Rectal smooth muscle tissue (tissue), 1 donor: Measurements from ENCODE around the gene GBF1.

Source experiments
- H3K27ac ChIP-seq: one replicate; pipeline ENCODE4 v1.7.0; 2013; ENCODE audit warnings: low read depth, low read length, inconsistent platforms
- H3K27me3 ChIP-seq: one replicate; pipeline ENCODE4 v1.7.0; 2013; ENCODE audit warnings: low read length; ENCODE audit not compliant: control insufficient read depth, insufficient read depth
- H3K36me3 ChIP-seq: one replicate; pipeline ENCODE4 v1.7.0; 2013; ENCODE audit warnings: low read length; ENCODE audit not compliant: control insufficient read depth, insufficient read depth
- H3K4me1 ChIP-seq: one replicate; pipeline ENCODE4 v1.7.0; 2013; ENCODE audit warnings: low read length; ENCODE audit not compliant: control insufficient read depth, insufficient read depth
- H3K4me3 ChIP-seq: one replicate; pipeline ENCODE4 v1.7.0; 2013; ENCODE audit warnings: low read length
- H3K9ac ChIP-seq: one replicate; pipeline ENCODE4 v1.7.0; 2013; ENCODE audit warnings: low read length

Gene GBF1

DNA sequence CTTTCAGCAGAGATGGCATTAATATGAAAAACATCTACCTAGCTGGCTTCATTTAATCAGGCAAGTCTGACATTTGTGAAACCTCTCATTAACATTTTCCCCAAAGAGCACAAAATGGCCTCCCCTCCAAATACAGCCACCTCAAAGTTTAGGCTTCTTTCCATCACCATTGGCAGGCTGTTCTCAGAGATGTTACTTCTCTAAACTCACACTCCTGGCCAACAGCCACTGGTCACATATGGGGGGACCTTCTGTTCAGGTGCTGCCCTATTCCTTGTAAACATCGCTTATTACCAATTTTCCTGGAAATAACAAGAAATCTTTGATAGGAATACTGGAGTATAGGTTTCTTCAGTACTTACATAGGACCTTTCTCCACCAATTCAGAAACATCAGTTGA, 69.5 kb downstream of the GBF1 start:
- H3K4me1 ChIP-seq: peaks cover 12% of the 10 kb centered on the region
- H3K27me3 ChIP-seq: no peaks in the 10 kb centered on the region
- H3K27ac ChIP-seq: no peak overlapping the region
- no peak overlapping the region for H3K4me3 ChIP-seq
- no peak overlapping the region for H3K9ac ChIP-seq
- H3K36me3 ChIP-seq: no peaks in the 10 kb centered on the region

DNA sequence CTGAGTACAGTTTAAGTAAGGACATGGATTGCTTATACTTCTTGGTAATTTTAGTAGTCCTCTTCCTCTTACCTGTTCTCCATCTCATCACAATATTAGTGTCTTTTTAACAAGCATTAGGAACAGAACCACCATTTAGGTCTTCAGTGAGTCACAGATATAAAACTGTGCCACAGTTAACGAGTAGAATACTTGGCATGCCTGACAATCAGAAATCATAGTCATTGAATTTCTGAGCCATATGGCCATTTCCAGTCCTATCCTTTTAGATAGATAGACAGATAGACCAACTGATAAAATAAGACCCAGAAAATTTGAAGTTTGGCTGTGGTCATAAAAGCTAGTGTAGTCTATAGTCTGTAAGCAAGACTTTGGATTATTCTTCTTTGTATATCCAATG, 71.1 kb downstream of the GBF1 start:
- Histone ChIP-seq H3K4me1 (peaks cover 8% of the 10 kb centered on the region), H3K4me3 (no peak overlapping the region), H3K27me3 (no peaks in the 10 kb centered on the region), H3K27ac (no peak overlapping the region), H3K9ac (no peak overlapping the region), H3K36me3 (no peaks in the 10 kb centered on the region)

DNA sequence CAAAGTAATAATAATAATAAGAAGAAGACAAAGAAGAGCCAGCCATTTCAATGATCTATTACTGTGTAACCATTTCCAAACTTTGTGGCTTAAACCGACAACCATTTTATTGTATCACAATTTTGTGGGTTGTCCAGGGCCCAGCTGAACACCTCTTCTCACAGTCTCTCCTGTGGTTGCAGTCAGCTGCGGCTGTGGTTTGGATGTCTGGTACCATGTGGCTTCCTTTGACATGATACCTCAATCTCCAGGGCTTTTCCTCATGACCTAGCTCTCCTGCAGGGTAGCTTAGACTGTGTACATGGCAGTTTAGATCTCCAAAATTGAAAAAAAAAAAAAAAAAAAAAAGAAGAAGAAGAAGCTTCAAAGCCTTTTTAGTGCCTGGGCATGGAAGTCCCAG, 77.6 kb downstream of the GBF1 start:
- no peak overlapping the region for H3K4me3 ChIP-seq
- H3K9ac ChIP-seq: no peak overlapping the region
- no peaks in the 10 kb centered on the region for H3K27me3 ChIP-seq
- H3K27ac ChIP-seq: no peak overlapping the region
- peaks cover 5% of the 10 kb centered on the region for H3K4me1 ChIP-seq
- no peaks in the 10 kb centered on the region for H3K36me3 ChIP-seq

DNA sequence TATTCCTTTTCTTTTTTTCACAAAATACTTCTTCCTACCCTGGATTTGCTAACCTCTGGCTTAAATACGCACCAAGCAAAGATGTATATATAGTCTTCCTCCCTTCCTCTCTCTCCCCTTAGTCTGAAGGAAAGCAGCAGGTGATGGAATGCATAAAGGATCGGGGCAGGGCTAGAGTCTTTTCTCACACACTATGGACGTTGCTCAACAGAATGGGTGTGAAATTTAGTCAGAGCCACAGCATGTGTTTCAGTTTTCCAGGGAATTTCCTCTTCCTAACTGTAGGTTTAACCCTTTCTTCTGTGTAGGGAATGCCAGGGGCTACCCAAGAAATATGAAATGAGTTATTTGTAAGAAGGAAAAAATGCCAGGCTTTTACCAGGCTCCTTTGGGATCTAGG, 78.7 kb downstream of the GBF1 start:
- no peak overlapping the region for H3K9ac ChIP-seq
- peaks cover under 1% of the 10 kb centered on the region for H3K36me3 ChIP-seq
- H3K27me3 ChIP-seq: no peaks in the 10 kb centered on the region
- no peak overlapping the region for H3K4me3 ChIP-seq
- no peak overlapping the region for H3K27ac ChIP-seq
- H3K4me1 ChIP-seq: peaks cover 5% of the 10 kb centered on the region

DNA sequence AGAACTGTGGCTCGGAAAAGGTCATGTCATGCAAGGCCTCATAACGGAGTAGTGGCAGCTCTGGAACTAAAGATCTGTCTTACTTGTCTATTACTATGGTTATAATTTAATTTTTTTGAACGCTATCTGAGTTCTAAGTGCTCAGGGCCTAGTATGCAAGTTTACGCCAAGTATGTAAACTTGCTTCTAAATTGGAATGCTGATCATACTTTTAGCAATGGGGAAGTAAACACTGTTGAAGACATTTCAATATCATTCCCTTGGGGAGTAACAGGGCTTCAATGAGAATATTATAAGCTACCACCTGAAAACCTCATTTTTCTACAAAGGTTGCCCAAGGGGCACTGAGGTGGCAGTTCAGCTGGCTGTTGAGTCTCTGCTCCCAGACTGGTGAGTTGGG, 80.7 kb downstream of the GBF1 start:
- Histone ChIP-seq H3K36me3 (peaks cover 2% of the 10 kb centered on the region), H3K9ac (no peak overlapping the region), H3K4me1 (peaks cover 5% of the 10 kb centered on the region), H3K4me3 (no peak overlapping the region), H3K27ac (no peak overlapping the region), H3K27me3 (no peaks in the 10 kb centered on the region)

DNA sequence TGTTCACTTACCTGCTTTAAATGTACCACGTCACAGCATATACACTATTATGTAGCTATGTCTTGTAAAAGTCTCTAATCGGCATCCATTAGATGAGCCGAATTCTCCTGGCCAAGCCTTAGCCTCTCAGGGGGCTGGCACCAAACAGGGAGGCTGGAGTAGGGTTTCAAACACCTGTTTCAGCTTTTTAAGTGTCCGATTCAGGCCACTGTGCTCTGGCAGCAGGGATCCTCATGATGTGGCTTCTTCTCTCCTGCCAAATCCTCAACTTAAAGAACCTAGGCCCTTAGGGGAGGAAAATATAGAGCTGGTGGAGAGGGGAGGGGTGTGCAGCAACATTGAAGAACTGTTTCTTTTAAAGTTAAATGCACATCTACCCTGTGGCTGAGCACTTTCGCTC, 81.7 kb downstream of the GBF1 start:
- H3K4me3 ChIP-seq: no peak overlapping the region
- no peak overlapping the region for H3K27ac ChIP-seq
- no peaks in the 10 kb centered on the region for H3K27me3 ChIP-seq

DNA sequence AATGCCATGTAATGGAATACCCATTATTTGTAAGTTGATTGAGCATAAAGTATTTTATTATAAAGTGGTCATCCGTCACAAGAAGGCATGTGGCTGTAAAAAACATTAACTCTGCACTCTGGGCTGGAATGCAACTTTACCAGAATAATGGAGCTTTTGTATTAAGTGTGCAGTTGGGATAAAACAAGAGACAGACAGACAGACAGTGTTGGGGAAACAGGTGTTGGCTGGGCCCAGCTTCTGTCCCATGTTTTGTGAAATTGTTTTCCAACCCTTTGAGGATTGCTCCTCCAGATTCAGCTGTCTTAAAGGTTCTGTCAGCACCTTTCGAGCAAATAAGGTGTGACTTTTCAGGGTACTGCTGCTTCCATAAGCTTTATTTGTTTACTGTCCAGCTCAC, 82.3 kb downstream of the GBF1 start:
- Histone ChIP-seq H3K9ac (no peak overlapping the region), H3K27ac (no peak overlapping the region), H3K4me1 (peaks cover 5% of the 10 kb centered on the region)

More for the DNA sequence above, 81.7 kb downstream of the GBF1 start:
- Histone ChIP-seq H3K9ac (no peak overlapping the region), H3K36me3 (peaks cover 2% of the 10 kb centered on the region), H3K4me1 (peaks cover 5% of the 10 kb centered on the region)

DNA sequence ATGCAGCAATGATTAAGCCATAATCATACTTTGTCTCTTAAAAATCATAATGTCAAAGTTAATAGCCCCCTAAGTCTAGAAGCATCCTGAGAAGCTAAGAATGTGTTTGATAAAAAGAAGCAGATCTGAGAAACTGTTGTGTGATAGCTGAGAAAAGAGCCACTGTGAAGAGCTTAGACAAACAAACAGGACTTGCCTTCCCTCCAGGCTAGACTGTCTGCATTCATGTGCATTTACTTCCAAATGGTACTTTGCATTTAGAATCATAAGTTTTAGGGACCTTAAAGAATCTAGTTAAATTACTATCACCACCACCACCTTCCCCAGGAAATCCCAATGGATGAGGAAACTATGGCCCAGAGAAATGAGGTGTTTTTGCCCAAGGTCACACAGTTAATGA, 87.4 kb downstream of the GBF1 start:
- Histone ChIP-seq H3K27me3 (no peaks in the 10 kb centered on the region), H3K4me3 (no peak overlapping the region), H3K27ac (no peak overlapping the region), H3K9ac (no peak overlapping the region), H3K36me3 (peaks cover 2% of the 10 kb centered on the region), H3K4me1 (peaks cover 1% of the 10 kb centered on the region)

More for the DNA sequence above, 82.3 kb downstream of the GBF1 start:
- H3K27me3 ChIP-seq: no peaks in the 10 kb centered on the region
- no peak overlapping the region for H3K4me3 ChIP-seq
- peaks cover 2% of the 10 kb centered on the region for H3K36me3 ChIP-seq

DNA sequence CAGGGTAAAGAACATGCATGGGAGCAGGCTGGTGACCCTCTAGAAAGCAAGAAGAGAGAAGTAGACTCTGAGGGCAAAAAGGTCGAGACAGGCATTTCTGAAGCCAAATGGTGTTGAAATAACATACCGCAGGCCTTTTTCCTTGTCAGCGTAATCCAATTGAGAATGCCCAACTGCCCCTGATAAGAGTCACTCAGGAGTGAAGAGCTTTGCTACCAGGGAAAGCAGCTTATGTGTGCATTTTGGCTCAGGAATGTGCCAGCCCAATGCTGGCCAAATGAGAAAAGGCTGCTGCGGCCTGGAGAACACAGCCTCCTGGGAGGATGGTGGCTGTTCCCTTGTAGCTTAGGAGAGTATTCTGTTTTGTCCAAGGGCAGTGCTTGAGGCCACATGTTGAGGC, 88.8 kb downstream of the GBF1 start:
- H3K9ac ChIP-seq: no peak overlapping the region
- H3K27ac ChIP-seq: no peak overlapping the region
- no peak overlapping the region for H3K4me3 ChIP-seq
- H3K27me3 ChIP-seq: no peaks in the 10 kb centered on the region
- H3K4me1 ChIP-seq: no peaks in the 10 kb centered on the region
- peaks cover 1% of the 10 kb centered on the region for H3K36me3 ChIP-seq

DNA sequence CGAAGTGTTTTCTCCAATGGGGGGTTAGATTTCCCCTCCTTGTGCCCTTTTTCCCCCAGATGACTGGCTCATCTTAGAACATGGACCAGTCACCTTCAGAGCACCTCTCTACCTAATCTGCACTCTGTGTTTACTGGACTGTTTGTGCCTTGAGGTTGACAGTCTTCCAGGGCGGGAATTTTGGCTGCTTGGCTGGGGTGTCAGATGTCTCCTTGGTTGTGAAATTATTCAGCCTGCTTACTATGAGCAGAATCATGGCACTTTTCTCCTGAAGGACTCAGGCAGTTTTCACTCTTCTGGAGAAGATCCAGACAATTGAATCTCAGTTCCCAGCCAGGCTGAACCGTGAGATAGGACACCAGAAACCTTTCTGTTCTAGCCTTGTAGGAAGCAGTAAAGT, 89.9 kb downstream of the GBF1 start:
- no peaks in the 10 kb centered on the region for H3K36me3 ChIP-seq
- no peaks in the 10 kb centered on the region for H3K27me3 ChIP-seq
- no peak overlapping the region for H3K9ac ChIP-seq
- no peaks in the 10 kb centered on the region for H3K4me1 ChIP-seq
- H3K4me3 ChIP-seq: no peak overlapping the region
- no peak overlapping the region for H3K27ac ChIP-seq

DNA sequence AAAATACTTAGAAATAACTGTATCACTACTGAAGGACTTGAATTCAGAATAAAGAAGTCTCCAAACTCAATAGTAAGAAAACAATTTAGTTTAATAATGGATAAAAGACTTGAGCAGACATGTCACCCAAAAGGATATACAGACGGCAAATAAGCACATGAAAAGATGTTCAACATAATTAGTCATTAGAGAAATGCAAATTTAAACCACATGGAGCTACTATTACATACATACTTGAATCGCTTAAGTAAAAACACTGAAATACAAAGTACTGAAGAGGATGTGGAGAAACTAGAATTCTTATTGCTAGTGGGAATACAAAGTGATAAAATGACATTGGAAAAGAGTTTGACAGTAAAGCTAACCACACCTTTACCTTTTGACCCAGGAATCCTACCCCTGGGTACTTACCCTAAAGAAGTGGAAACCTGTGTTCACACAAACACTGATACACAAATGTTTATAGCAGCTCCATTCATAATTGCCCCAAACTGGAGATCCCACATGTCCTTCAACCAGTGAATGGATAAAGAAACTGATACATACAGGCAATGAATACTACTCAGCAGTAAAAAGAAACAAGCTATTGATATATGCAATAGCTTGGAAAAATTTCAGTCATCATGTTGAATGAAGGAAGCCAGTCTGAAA, 95.8 kb downstream of the GBF1 start:
- Histone ChIP-seq H3K4me1 (no peaks in the 10 kb centered on the region), H3K9ac (no peak overlapping the region), H3K27ac (no peak overlapping the region), H3K27me3 (no peaks in the 10 kb centered on the region), H3K4me3 (no peak overlapping the region), H3K36me3 (no peaks in the 10 kb centered on the region)

DNA sequence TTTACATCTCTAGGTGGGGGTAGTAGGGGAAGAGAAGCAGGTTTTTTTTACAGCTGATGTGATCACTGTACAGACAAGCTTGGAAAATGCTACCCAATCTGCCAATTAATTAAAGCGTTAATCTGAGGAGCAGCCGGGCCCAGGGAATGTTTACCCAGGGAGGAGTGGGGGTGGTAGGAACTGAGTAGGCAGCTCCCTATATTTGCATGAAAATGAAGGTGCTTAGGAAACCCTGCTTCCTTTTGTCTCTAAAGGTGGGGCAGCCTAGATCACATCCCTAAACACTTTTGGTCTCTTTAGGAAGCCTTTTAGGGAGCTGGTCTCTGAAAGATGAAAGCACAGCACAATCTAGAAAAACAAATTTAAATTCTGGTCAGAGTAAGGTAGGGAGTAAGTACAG, 97.1 kb downstream of the GBF1 start:
- Histone ChIP-seq H3K9ac (no peak overlapping the region), H3K4me1 (no peaks in the 10 kb centered on the region), H3K27ac (no peak overlapping the region), H3K4me3 (no peak overlapping the region), H3K36me3 (no peaks in the 10 kb centered on the region), H3K27me3 (no peaks in the 10 kb centered on the region)

DNA sequence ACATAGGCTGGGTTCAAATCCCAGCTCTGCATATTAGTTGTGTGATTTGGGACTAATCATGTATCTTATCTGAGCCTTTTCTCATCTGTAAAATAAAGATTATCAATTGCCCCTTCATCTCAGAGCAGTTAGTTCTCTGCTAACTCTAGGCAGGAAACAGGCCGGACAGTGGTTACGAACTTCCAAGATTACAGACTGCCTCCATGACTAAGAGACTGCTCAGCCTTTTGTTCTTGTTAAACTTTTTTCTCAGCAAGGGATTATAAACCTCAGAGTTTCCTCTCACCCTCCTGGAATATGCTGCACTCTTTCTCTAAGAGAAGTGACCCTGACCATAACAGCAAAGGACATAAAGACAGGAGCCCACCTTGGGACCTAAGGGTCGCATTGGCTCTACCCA, 97.6 kb downstream of the GBF1 start:
- Histone ChIP-seq H3K9ac (no peak overlapping the region), H3K27ac (no peak overlapping the region), H3K36me3 (no peaks in the 10 kb centered on the region), H3K27me3 (no peaks in the 10 kb centered on the region), H3K4me3 (no peak overlapping the region), H3K4me1 (no peaks in the 10 kb centered on the region)
